Testis (tissue), 3 donors: Measurements from ENCODE around the gene NUMB. TPM values are rescaled to one million over a fixed set of nuclear protein-coding genes. Genes with fewer than 3 reads are reported as not detected.

ENCODE experiments used
- DNase-seq: peaks from one replicate; pipeline ENCODE4 v3.0.0-alpha.2; 2019
- H3K27ac ChIP-seq, 2 donors: fragments of 200-600 bp; sonication (generic); one replicate each; pipeline ENCODE4 v1.5.1; 2019
- H3K27me3 ChIP-seq: fragments of 200-600 bp; sonication (generic); one replicate; pipeline ENCODE4 v1.5.1; 2019
- H3K36me3 ChIP-seq: fragments of 200-600 bp; sonication (generic); one replicate; pipeline ENCODE4 v1.5.1; 2017; ENCODE audit warnings: low read depth; ENCODE audit errors: missing control alignments
- H3K4me1 ChIP-seq: fragments of 200-600 bp; sonication (generic); one replicate; pipeline ENCODE4 v1.5.1; 2019
- H3K4me3 ChIP-seq, 2 donors: fragments of 200-600 bp; sonication (generic); one replicate each; pipeline ENCODE4 v1.5.1; 2017 to 2019
- H3K9me3 ChIP-seq: fragments of 200-600 bp; sonication (generic); one replicate; pipeline ENCODE4 v1.5.1; 2017
- POLR2A ChIP-seq: fragments of 450-650 bp; IDR thresholded peaks from one replicate; pipeline ENCODE4 v1.6.1; 2017; ENCODE audit warnings: antibody characterized with exemption, mild to moderate bottlenecking, moderate library complexity
- WGBS, 2 donors: methylation state at CpG; one replicate each; pipeline ENCODE4 v1.1.5; 2018; 5-methylcytosine and 5-hydroxymethylcytosine counted together
- intact Hi-C: fragments of 100-400 bp; cut with DNase I; formaldehyde crosslinking; loops from one replicate; pipeline ENCODE4 v1.15.1; 2023; ENCODE audit warnings: low total_unique reads
- polyA plus RNA-seq: library from polyadenylated mRNA; stranded (reverse); fragments of 350-450 nt; fragmentation: Illumina TruSeq; extraction: RNeasy Lipid Tissue Mini Kit (QIAGEN cat#74804); gene quantifications from one replicate; pipeline ENCODE4 v1.2.3, GENCODE V29; 2014; ENCODE audit warnings: low read depth, low replicate concordance; ENCODE audit not compliant: insufficient read depth
- total RNA-seq, 2 donors: library from RNA; depleted of rRNA; stranded (reverse); fragments of >200 nt; gene quantifications; one replicate each; pipeline ENCODE4 v1.2.3, GENCODE V29; 2016
- TF ChIP-seq, protein P1 (sequence below), 3 experiments: fragments of 450-650 bp in 2 of 3; fragments of 200-600 bp in 1 of 3; sonication (generic) in 1 of 3; IDR thresholded peaks; one replicate each; pipeline ENCODE4 v1.5.1; 2016 to 2019; ENCODE audit warnings: antibody characterized with exemption in 3 of 3, mild to moderate bottlenecking in 2 of 3, moderate library complexity in 1 of 3

Gene NUMB
- total and polyA plus RNA-seq, 3 donors from 2014 or later = 60.3 to 78.7 (median 69.7) TPM

DNA sequence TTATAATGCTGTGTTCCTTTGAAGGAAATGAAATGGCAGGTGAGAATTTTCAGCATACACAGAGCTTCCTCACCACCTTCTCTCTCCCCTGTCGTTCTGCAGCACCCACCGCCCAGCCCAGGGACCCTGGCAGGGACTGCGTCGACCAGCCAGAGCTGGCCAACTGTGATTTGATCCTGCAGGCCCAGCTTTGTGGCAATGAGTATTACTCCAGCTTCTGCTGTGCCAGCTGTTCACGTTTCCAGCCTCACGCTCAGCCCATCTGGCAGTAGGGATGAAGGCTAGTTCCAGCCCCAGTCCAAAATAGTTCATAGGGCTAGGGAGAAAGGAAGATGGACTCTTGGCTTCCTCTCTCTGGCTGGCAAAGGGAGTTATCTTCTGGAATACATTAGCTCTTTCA, 186.0 kb downstream of the NUMB start:
- no peaks in the 10 kb centered on the region for H3K36me3 ChIP-seq
- H3K4me1 ChIP-seq = peaks cover 9% of the 10 kb centered on the region
- WGBS, 2 donors = 67 to 72% methylated on average over 6 of the region's 6 CpGs
- TF ChIP-seq POLR2A = no peak
- TF ChIP-seq, protein P1, sequence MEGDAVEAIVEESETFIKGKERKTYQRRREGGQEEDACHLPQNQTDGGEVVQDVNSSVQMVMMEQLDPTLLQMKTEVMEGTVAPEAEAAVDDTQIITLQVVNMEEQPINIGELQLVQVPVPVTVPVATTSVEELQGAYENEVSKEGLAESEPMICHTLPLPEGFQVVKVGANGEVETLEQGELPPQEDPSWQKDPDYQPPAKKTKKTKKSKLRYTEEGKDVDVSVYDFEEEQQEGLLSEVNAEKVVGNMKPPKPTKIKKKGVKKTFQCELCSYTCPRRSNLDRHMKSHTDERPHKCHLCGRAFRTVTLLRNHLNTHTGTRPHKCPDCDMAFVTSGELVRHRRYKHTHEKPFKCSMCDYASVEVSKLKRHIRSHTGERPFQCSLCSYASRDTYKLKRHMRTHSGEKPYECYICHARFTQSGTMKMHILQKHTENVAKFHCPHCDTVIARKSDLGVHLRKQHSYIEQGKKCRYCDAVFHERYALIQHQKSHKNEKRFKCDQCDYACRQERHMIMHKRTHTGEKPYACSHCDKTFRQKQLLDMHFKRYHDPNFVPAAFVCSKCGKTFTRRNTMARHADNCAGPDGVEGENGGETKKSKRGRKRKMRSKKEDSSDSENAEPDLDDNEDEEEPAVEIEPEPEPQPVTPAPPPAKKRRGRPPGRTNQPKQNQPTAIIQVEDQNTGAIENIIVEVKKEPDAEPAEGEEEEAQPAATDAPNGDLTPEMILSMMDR (IDR thresholded peaks at IDR 0.05) = no peak
- no peaks in the 10 kb centered on the region for H3K27me3 ChIP-seq
- intact Hi-C loops = no loop called here
- H3K9me3 ChIP-seq = no peaks in the 10 kb centered on the region
- no peak for DNase-seq
- no peak overlapping the region for H3K4me3 ChIP-seq
- H3K27ac ChIP-seq = no peak overlapping the region

DNA sequence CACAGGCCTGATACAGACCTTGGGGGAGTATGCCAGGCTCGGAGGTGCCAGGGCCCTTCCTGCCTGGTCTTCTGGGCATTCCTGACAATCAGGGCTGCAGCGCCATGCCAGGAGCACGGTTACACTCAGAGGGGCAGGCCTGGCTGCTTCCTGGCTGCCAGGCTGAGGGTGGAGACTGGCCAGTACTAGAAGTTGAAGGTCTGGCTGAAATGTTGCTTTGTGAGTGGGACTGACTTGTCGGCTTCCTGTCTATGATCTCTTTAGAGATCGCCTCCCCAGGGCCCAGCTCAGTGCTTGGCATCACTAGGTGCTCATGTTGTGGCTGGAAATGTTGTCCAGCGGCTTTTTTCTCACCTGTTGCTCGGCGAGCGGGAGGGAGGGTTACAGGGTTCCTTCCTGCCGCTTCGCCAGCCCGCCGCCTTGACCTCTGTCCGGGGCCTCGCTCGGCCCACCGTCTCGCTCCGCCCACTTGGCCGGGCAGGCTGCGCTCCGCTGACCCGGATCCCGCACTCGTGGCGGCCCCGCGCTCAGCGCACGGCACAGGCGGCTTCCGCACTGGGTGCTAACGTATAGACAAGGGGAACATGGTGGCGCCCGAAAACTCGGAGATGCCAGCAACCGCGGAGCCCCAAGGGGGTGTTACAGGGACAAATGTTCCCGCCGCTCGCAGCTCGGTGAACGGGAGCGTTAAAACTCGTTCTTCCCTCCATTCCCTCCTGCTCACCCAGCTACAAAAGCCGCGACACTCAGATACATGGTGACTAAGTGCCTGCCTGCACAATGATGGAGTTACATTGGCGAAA, 188.4 kb downstream of the NUMB start:
- peak overlapping the region; percentile 41 to 61 for H3K4me3 ChIP-seq
- H3K9me3 ChIP-seq = no peaks in the 10 kb centered on the region
- H3K27ac ChIP-seq = peak overlapping the region; percentile 43 to 60
- intact Hi-C loops = no loop called here
- TF ChIP-seq POLR2A = no peak
- TF ChIP-seq, protein P1 (IDR thresholded peaks at IDR 0.05) = no peak
- no peaks in the 10 kb centered on the region for H3K36me3 ChIP-seq
- 5 to 11% methylated on average over 17 to 40 of the region's 48 CpGs for WGBS, 2 donors
- H3K27me3 ChIP-seq = no peaks in the 10 kb centered on the region
- H3K4me1 ChIP-seq = peaks cover 9% of the 10 kb centered on the region
- peak; percentile 59 for DNase-seq

DNA sequence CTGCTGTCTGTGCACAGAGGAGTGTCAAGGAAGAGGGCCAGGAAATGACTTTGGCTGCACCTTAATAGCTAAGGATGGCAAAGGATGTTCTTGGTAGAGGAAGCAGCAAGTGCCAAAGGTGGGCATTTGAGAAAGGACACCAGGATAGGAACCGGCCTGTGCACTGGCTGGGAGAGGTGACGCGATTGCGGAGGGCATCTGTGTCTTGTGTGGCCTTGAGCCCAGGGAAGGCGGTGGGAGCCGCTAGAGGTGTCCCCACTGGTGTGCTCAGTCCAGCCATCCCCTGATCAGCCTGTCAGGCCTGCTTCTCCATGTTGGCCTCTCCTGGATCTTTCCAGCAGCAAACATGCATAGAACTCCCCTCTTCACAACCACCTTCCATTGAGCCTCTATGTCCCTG, 190.9 kb downstream of the NUMB start:
- Histone ChIP-seq H3K9me3 (no peaks in the 10 kb centered on the region), H3K27me3 (no peaks in the 10 kb centered on the region), H3K36me3 (no peaks in the 10 kb centered on the region), H3K4me1 (peaks cover 9% of the 10 kb centered on the region), H3K27ac (no peak overlapping the region), H3K4me3 (no peak overlapping the region)
- 94 to 95% methylated on average over 6 of the region's 6 CpGs for WGBS, 2 donors
- DNase-seq = no peak
- intact Hi-C loops = no loop called here
- TF ChIP-seq POLR2A = no peak
- TF ChIP-seq, protein P1 (IDR thresholded peaks at IDR 0.05) = no peak

DNA sequence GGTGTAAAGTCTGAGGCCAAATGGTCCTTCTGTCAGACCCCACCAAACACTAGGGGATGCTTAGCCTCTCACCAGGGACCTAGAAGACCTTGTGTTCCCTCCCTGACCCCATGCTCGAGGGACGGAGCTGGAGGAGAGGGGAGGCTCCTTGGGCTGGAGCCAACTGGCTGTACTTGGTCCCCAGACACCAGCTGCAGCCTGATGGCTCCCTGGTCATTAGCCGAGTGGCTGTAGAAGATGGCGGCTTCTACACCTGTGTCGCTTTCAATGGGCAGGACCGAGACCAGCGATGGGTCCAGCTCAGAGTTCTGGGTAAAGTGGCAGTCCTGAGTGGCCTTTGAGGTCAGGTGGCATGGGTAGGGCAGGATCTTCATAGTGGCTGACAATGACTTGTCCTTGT, 192.0 kb downstream of the NUMB start:
- H3K9me3 ChIP-seq = no peaks in the 10 kb centered on the region
- H3K36me3 ChIP-seq = no peaks in the 10 kb centered on the region
- intact Hi-C loops = no loop called here
- WGBS, 2 donors = 75% methylated on average over 7 of the region's 7 CpGs; no CpG with 5 or more reads in 1 of the 2 donors
- no peak for TF ChIP-seq POLR2A
- TF ChIP-seq, protein P1 (IDR thresholded peaks at IDR 0.05) = no peak
- H3K4me1 ChIP-seq = peaks cover 9% of the 10 kb centered on the region
- H3K27me3 ChIP-seq = no peaks in the 10 kb centered on the region
- no peak overlapping the region for H3K4me3 ChIP-seq
- no peak for DNase-seq
- no peak overlapping the region for H3K27ac ChIP-seq

DNA sequence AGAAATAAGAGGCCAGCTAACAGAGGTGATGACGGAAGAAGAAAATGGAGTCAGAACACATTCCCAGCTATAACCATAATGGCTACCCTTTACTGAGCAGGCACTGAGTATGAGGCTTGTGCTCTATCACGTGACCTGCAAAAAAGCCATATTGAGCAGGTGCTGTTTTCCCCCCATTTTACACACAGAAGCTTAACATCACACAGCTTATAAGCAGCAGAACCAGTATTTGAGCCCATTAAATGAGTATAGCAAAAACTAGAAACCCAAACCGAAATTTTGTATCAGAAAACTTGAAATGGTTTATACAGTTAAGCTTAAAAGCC, 192.7 kb downstream of the NUMB start:
- no peak overlapping the region for H3K27ac ChIP-seq
- H3K36me3 ChIP-seq = no peaks in the 10 kb centered on the region
- WGBS, 2 donors = 90 to 98% methylated on average over 3 of the region's 3 CpGs

More for the DNA sequence above, 192.7 kb downstream of the NUMB start:
- TF ChIP-seq, protein P1 (IDR thresholded peaks at IDR 0.05) = no peak
- TF ChIP-seq POLR2A = no peak
- Histone ChIP-seq H3K9me3 (no peaks in the 10 kb centered on the region), H3K27me3 (no peaks in the 10 kb centered on the region), H3K4me3 (no peak overlapping the region), H3K4me1 (peaks cover 9% of the 10 kb centered on the region)
- intact Hi-C loops = no loop called here
- no peak for DNase-seq
